ENCODE measurements around the gene SVOP. TPM values are rescaled to one million over a fixed set of nuclear protein-coding genes. Genes with fewer than 3 reads are reported as not detected.
A peak's percentile ranks its signal among the peaks of the same experiment; 100 is the strongest.

Gene SVOP
- total RNA-seq, 2 donors from 2014 or later, result not detected

DNA sequence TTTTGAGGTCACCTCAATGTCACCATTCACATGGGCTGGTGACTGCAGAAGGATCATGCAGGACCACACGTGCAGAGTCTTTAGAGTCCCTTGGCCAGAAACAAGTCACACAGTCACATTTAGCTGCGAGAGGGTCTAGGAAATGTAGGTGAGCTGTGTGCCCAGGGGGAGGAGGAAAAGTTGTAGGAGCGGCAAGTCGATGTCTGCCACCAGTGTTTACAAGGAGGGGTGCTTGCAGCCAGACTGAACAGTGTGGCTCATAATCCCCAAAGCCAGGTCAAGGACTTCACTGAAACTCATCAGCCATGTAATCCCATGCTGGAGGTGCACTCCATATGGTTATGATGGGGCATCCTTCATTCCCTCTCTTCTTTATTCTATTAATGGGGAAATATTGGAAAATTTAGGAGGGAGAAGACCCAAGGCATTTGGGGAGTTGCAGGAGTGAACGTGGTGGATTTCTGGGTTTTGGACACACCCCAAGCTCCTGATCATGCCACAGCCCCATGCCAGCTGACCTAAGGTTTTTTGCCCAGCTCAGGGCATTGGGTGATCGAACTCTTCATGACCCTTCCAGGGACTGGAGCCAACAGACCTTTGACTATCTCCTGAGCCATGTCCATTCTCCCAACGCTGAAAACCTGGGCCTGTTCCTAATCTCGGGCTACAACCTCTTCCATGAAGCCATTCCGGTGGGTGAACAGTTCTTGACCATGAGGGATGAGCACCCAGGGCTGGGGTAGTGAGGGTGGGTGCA lies 133.8 kb downstream of the SVOP start:
- Mint-ChIP-seq H3K27me3 (ENCODE audit: insufficient read depth) (peaks cover 4% of the 10 kb centered on the region), H3K4me3 (no peak overlapping the region), H3K36me3 (ENCODE audit: low read depth) (no peaks in the 10 kb centered on the region), H3K9me3 (peaks cover 10% of the 10 kb centered on the region), H3K27ac (no peak overlapping the region), H3K4me1 (no peaks in the 10 kb centered on the region)
- no peak for DNase-seq
- TF ChIP-seq CTCF (conservative IDR thresholded peaks at IDR 0.05), result no peak
- Histone ChIP-seq H3K36me3 (ENCODE audit: control insufficient read depth, insufficient read depth, low read length) (no peaks in the 10 kb centered on the region), H3K4me3 (ENCODE audit: low read length) (no peak overlapping the region), H3K27me3 (ENCODE audit: control insufficient read depth, insufficient read depth, low read length, poor library complexity, severe bottlenecking) (no peaks in the 10 kb centered on the region), H3K27ac (ENCODE audit: low read depth, low read length) (no peak overlapping the region), H3K9ac (ENCODE audit: extremely low read depth, low read length, poor library complexity, severe bottlenecking) (no peak overlapping the region), H3K9me3 (ENCODE audit: control insufficient read depth, low read length) (peaks cover 7% of the 10 kb centered on the region), H3K4me1 (ENCODE audit: control insufficient read depth, insufficient read depth, low read length) (no peaks in the 10 kb centered on the region)
- 84 to 91% methylated on average over 8 to 9 of the region's 9 CpGs for WGBS, 2 experiments (ENCODE audit: insufficient coverage in 1 of 2, insufficient read length in 1 of 2)

DNA sequence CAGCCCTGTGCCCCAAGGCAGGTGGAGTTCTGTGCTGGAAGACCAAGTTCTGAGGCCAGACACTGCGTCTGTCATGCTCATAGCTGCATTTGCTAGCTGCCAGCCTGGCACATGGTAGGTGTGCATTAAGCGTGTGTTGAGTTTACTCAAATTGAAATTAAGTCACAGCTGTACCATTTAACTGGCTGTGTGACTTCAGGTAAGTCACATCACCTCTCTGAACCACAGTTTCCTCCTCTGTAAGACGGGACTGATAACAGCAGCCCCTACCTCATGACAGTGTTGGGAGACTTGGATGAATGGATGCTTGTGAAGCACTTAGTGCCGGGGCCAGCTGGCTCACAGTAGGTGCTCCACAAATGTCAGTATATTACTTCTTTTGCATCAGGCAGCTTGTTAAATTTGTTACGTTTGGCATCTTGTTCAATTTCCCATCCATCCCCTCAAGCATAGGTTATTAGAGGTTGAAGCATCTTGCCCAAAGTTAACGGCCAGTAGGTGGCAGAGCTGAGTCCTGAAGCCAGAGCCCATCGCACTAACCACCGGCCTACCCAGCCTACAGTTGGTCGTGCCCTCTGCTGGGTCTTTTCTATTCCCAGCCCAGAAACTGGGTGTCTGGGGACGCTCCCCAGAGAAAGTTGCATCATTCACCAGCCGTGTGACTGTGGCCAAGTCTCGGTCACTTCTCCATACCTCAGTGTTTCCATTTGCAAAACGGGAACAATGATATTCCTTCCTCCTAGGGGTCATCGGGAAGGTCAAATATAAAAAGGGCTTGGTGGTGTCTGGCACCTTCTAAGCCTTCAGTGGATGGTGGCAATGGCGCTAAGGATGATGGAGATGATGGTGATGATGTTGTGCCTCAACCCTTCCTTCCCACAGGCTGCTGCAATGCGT lies 136.5 kb downstream of the SVOP start:
- H3K9me3 Mint-ChIP-seq, result no peaks in the 10 kb centered on the region

DNA sequence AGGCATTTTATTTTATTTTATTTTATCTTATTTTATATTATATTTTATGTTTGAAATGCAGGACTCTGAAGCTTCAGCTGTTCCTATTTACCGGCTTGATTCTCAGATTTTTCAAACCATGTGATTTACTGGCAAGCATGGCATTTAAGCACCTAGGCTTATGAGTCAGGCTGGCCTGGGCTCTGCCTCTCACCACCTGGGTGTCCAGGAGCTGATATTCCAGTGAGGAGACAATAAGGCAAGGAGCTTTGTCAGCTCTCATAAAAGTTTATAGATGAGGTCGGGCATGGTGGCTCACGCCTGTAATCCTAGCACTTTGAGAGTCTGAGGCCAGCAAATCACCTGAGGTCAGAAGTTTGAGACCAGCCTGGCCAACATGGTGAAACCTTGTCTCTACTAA lies 138.9 kb downstream of the SVOP start:
- H3K9ac ChIP-seq (ENCODE audit: extremely low read depth, low read length, poor library complexity, severe bottlenecking), result no peak overlapping the region
- no peaks in the 10 kb centered on the region for H3K27me3 ChIP-seq (ENCODE audit: control insufficient read depth, insufficient read depth, low read length, poor library complexity, severe bottlenecking)
- Mint-ChIP-seq H3K36me3 (ENCODE audit: low read depth) (no peaks in the 10 kb centered on the region), H3K27me3 (ENCODE audit: insufficient read depth) (peaks cover 3% of the 10 kb centered on the region), H3K4me1 (no peaks in the 10 kb centered on the region), H3K9me3 (no peaks in the 10 kb centered on the region), H3K4me3 (no peak overlapping the region), H3K27ac (no peak overlapping the region)
- no peak for TF ChIP-seq CTCF (conservative IDR thresholded peaks at IDR 0.05)
- no peak overlapping the region for H3K4me3 ChIP-seq (ENCODE audit: low read length)
- 90 to 92% methylated on average over 2 to 3 of the region's 3 CpGs for WGBS, 2 experiments (ENCODE audit: insufficient coverage in 1 of 2, insufficient read length in 1 of 2)
- no peak overlapping the region for H3K27ac ChIP-seq (ENCODE audit: low read depth, low read length)
- no peaks in the 10 kb centered on the region for H3K36me3 ChIP-seq (ENCODE audit: control insufficient read depth, insufficient read depth, low read length)
- no peaks in the 10 kb centered on the region for H3K4me1 ChIP-seq (ENCODE audit: control insufficient read depth, insufficient read depth, low read length)
- H3K9me3 ChIP-seq (ENCODE audit: control insufficient read depth, low read length), result no peaks in the 10 kb centered on the region
- DNase-seq, result no peak

More for the DNA sequence above, 136.5 kb downstream of the SVOP start:
- no peak overlapping the region for H3K9ac ChIP-seq (ENCODE audit: extremely low read depth, low read length, poor library complexity, severe bottlenecking)
- H3K27me3 ChIP-seq (ENCODE audit: control insufficient read depth, insufficient read depth, low read length, poor library complexity, severe bottlenecking), result no peaks in the 10 kb centered on the region
- peak; percentile 93 for DNase-seq
- peaks cover 4% of the 10 kb centered on the region for H3K27me3 Mint-ChIP-seq (ENCODE audit: insufficient read depth)
- 72 to 73% methylated on average over 12 to 16 of the region's 16 CpGs for WGBS, 2 experiments (ENCODE audit: insufficient coverage in 1 of 2, insufficient read length in 1 of 2)
- H3K4me3 Mint-ChIP-seq, result no peak overlapping the region
- no peaks in the 10 kb centered on the region for H3K9me3 ChIP-seq (ENCODE audit: control insufficient read depth, low read length)
- H3K4me1 Mint-ChIP-seq, result no peaks in the 10 kb centered on the region
- peak; percentile 77 for TF ChIP-seq CTCF (conservative IDR thresholded peaks at IDR 0.05)
- no peak overlapping the region for H3K4me3 ChIP-seq (ENCODE audit: low read length)
- no peak overlapping the region for H3K27ac ChIP-seq (ENCODE audit: low read depth, low read length)
- H3K27ac Mint-ChIP-seq, result no peak overlapping the region
- H3K36me3 ChIP-seq (ENCODE audit: control insufficient read depth, insufficient read depth, low read length), result no peaks in the 10 kb centered on the region
- H3K36me3 Mint-ChIP-seq (ENCODE audit: low read depth), result no peaks in the 10 kb centered on the region
- H3K4me1 ChIP-seq (ENCODE audit: control insufficient read depth, insufficient read depth, low read length), result no peaks in the 10 kb centered on the region
